ENCODE results near the gene CTNNA2. TPM values are rescaled to one million over a fixed set of nuclear protein-coding genes. Genes with fewer than 3 reads are reported as not detected.

Gene CTNNA2
- total and polyA plus RNA-seq, 9 of the 15 experiments (the other 6 are each of a cell fraction or from before 2014, with no cell fraction given) = 0.03 to 0.40 (median 0.15) TPM

GRCh38 chr2:79717364-79718007 lies 204.6 kb downstream of the CTNNA2 start:
- no peaks in the 10 kb centered on the region for H3K9me1 ChIP-seq (ENCODE audit: control insufficient read depth, insufficient read depth, low read length)
- TF ChIP-seq ZNF436 (CRISPR knock-in tag; IDR thresholded peaks at IDR 0.05) = no peak
- no peak for TF ChIP-seq ZNF347 (CRISPR knock-in tag; IDR thresholded peaks at IDR 0.05; ENCODE audit: low read depth)
- no peak for TF ChIP-seq PCBP1 (IDR thresholded peaks at IDR 0.05; ENCODE audit: low read depth, low read length, poor library complexity, severe bottlenecking)
- no peak for TF ChIP-seq HNRNPK (IDR thresholded peaks at IDR 0.05; ENCODE audit: low read depth, low read length, poor library complexity, severe bottlenecking)
- no peak for TF ChIP-seq POLR2H (tag; IDR thresholded peaks at IDR 0.05; ENCODE audit: low read depth)
- TF ChIP-seq ERF (CRISPR knock-in tag; IDR thresholded peaks at IDR 0.05) = no peak
- TF ChIP-seq POU5F1 (IDR thresholded peaks at IDR 0.05; ENCODE audit: borderline replicate concordance, low read depth, low read length, partially characterized antibody) = no peak
- no peak for TF ChIP-seq ARID4B (CRISPR knock-in tag; IDR thresholded peaks at IDR 0.05)
- TF ChIP-seq SNIP1 (IDR thresholded peaks at IDR 0.05; ENCODE audit: low read depth) = no peak
- TF ChIP-seq PRPF4 (IDR thresholded peaks at IDR 0.05; ENCODE audit: insufficient read depth, low read depth, low read length, poor library complexity, severe bottlenecking) = no peak
- 3% methylated on average over 5 of the region's 5 CpGs for WGBS (ENCODE audit: insufficient coverage, low coverage, missing lambda C conversion rate)
- intact Hi-C loops (cut with micrococcal nuclease) = no loop called here
- CTCF ChIA-PET (ENCODE audit: low intra/inter-chr PET ratio) = interaction anchor here (0.5 kb wide), 1 partner anchor 478 kb away, joined by 3 read pairs; no protein-coding TSS in a partner anchor
- H3K9me3 ChIP-seq (replicated peaks; ENCODE audit: control insufficient read depth, insufficient read depth, low read depth, low read length) = no peaks in the 10 kb centered on the region
- no peaks in the 10 kb centered on the region for H3K27me3 ChIP-seq (ENCODE audit: control insufficient read depth in 2 of 2, insufficient read depth in 2 of 2, low read length in 2 of 2)
- H3K36me3 ChIP-seq (ENCODE audit: control insufficient read depth, insufficient read depth, low read length) = no peaks in the 10 kb centered on the region
- H3K4me2 ChIP-seq (ENCODE audit: insufficient read depth, low read length) = no peak overlapping the region
- no peak overlapping the region for H3K4me3 ChIP-seq
- H3K4me1 ChIP-seq (replicated peaks in 1 of 2; ENCODE audit: control insufficient read depth in 2 of 2, insufficient read depth in 2 of 2, low read length in 2 of 2) = no peaks in the 10 kb centered on the region
- POLR2A ChIA-PET = no interaction called here
- no peaks in the 10 kb centered on the region for H4K20me1 ChIP-seq (replicated peaks; ENCODE audit: control insufficient read depth, insufficient read depth, low read length)
- H3K79me2 ChIP-seq (ENCODE audit: control insufficient read depth, insufficient read depth, low read length) = no peaks in the 10 kb centered on the region
- FAIRE-seq (no peak), ATAC-seq (no peak), DNase-seq (ENCODE audit: extremely low read depth in 1 of 4, low spot score in 3 of 4) (no peak)
- BruUV-seq (replicated peaks) = no TSS peak
- H3K27ac ChIP-seq (ENCODE audit: extremely low read depth, low read depth, low read length) = no peak overlapping the region
- H2AFZ ChIP-seq (ENCODE audit: low read depth, low read length) = no peak overlapping the region
- in situ Hi-C loops (cut with MboI) = no loop called here
- H3K9ac ChIP-seq (ENCODE audit: insufficient read depth in 1 of 2, low read depth in 2 of 2, low read length in 2 of 2) = no peak overlapping the region

Data from K562 (cell line).